ENCODE measurements around the gene HOXB5. TPM values are rescaled to one million over a fixed set of nuclear protein-coding genes. Genes with fewer than 3 reads are reported as not detected.
A peak's percentile ranks its signal among the peaks of the same experiment; 100 is the strongest.

HOXB5 gene
- total RNA-seq, 1 experiment from 2014 or later: 0.51 TPM

- no peak for DNase-seq (ENCODE audit: low read depth)
Measured at GRCh38 chr17:48550502-48551213, 42.9 kb downstream of the HOXB5 start.

- DNase-seq (ENCODE audit: low read depth): no peak
Measured at GRCh38 chr17:48549914-48550501, 43.6 kb downstream of the HOXB5 start.

GRCh38 chr17:48549281-48549630, 44.3 kb downstream of the HOXB5 start:
- DNase-seq (ENCODE audit: low read depth): no peak

GRCh38 chr17:48548523-48549280, 44.9 kb downstream of the HOXB5 start:
- no peak for DNase-seq (ENCODE audit: low read depth)

- DNase-seq (ENCODE audit: low read depth): no peak
Measured at GRCh38 chr17:48547808-48548522, 45.6 kb downstream of the HOXB5 start.

- no peak for DNase-seq (ENCODE audit: low read depth)
Measured at GRCh38 chr17:48546924-48547807, 46.4 kb downstream of the HOXB5 start.

- no peak for DNase-seq (ENCODE audit: low read depth)
Measured at GRCh38 chr17:48546137-48546923, 47.2 kb downstream of the HOXB5 start.

GRCh38 chr17:48545539-48545938, 48.0 kb downstream of the HOXB5 start:
- DNase-seq (ENCODE audit: low read depth): no peak

GRCh38 chr17:48545022-48545375, 48.6 kb downstream of the HOXB5 start, which contains the start of gene HOXB2:
TSS of gene HOXB2 (minus strand) at chr17:48545109. CDS start at chr17:48544911, 198 bp downstream.
- DNase-seq (ENCODE audit: low read depth): peak; percentile 52

GRCh38 chr17:48544349-48545021, 49.1 kb downstream of the HOXB5 start:
- peak; percentile 71 for DNase-seq (ENCODE audit: low read depth)

- peak; percentile 52 for DNase-seq (ENCODE audit: low read depth)
Measured at GRCh38 chr17:48543854-48544348, 49.7 kb downstream of the HOXB5 start.

- peak; percentile 78 for DNase-seq (ENCODE audit: low read depth)
Measured at GRCh38 chr17:48543107-48543853, 50.3 kb downstream of the HOXB5 start.

GRCh38 chr17:48542698-48543106, 50.9 kb downstream of the HOXB5 start:
- DNase-seq (ENCODE audit: low read depth): no peak

- DNase-seq (ENCODE audit: low read depth): peak; percentile 60
Measured at GRCh38 chr17:48542114-48542656, 51.4 kb downstream of the HOXB5 start.

- peak; percentile 73 for DNase-seq (ENCODE audit: low read depth)
Measured at GRCh38 chr17:48541577-48542113, 51.9 kb downstream of the HOXB5 start.
